ENCODE data around the gene CDC14A. TPM values are rescaled to one million over a fixed set of nuclear protein-coding genes. Genes with fewer than 3 reads are reported as not detected.

The CDC14A gene
- total and polyA plus RNA-seq, 12 donors, result 0.85 to 19.2 (median 4.1) TPM

DNA sequence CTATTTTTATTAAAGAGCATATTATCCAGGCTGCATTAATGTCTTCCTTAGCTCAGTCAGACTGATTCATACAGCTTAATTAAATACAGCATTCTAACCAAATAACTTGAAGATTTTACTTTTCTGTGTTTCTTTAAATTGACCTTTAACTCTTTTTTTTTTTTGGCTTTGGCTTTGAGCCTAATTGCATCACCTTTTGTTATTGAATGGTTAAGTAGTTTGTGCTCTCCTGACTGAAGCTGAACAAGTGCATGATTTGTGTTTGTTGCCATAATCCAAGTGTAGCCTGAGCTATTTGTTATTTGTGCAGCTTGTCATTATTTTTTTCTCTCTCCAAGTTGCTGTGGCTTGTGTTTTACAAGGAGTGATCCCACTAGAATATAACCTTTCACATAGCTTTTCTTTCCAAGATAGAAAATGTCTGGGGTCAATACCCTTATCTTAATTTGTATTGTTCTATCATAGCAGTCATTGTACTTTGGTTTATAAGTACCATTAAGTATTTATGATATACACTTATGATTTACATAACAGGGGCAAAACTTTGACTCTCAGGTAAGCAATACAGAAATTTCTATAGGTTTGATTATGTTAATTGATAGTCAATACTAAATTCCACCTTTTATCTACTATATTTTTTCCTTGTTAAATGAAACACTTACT lies 31.6 kb downstream of the CDC14A start:
- TF ChIP-seq POLR2A (IDR thresholded peaks at IDR 0.05), result no peak
- TF ChIP-seq, protein P1, sequence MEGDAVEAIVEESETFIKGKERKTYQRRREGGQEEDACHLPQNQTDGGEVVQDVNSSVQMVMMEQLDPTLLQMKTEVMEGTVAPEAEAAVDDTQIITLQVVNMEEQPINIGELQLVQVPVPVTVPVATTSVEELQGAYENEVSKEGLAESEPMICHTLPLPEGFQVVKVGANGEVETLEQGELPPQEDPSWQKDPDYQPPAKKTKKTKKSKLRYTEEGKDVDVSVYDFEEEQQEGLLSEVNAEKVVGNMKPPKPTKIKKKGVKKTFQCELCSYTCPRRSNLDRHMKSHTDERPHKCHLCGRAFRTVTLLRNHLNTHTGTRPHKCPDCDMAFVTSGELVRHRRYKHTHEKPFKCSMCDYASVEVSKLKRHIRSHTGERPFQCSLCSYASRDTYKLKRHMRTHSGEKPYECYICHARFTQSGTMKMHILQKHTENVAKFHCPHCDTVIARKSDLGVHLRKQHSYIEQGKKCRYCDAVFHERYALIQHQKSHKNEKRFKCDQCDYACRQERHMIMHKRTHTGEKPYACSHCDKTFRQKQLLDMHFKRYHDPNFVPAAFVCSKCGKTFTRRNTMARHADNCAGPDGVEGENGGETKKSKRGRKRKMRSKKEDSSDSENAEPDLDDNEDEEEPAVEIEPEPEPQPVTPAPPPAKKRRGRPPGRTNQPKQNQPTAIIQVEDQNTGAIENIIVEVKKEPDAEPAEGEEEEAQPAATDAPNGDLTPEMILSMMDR (IDR thresholded peaks at IDR 0.05), result no peak
- H3K36me3 ChIP-seq (replicated peaks in 1 of 2), result no peaks in the 10 kb centered on the region
- H3K27ac ChIP-seq, result no peak overlapping the region
- peaks cover 0 to 4% of the 10 kb centered on the region in 2 donors for H3K4me1 ChIP-seq (replicated peaks in 1 of 2)
- H3K4me3 ChIP-seq, result no peak overlapping the region
- H3K27me3 ChIP-seq, result no peaks in the 10 kb centered on the region
- no peak for DNase-seq
- intact Hi-C loops (cut with DNase I), result no loop called here
- no peaks in the 10 kb centered on the region for H3K9me3 ChIP-seq (replicated peaks in 1 of 3)

DNA sequence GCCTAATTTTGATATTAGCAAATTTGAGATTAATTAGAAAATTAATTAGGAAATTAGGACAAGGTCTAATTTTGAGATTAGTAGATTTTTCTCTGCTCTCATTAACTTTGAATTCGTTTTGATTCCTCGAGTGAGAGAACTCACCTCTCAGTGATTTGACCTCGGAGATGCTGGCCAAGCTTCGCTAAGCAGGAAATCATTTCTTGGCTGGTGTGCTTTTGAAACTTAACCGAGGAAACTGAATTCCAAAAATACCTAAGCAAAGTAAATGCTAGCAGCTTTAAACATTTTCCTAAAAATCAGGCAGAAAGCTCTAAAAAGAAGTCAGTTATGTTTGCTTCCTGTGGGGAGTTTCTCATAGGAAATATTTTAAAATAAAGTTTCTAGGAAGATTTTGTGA lies 34.9 kb downstream of the CDC14A start:
- H3K4me1 ChIP-seq (replicated peaks in 1 of 2), result peaks cover 0 to 4% of the 10 kb centered on the region in 2 donors
- H3K27ac ChIP-seq, result peak overlapping the region in 1 of 5 donors; percentile 26
- H3K4me3 ChIP-seq, result peak overlapping the region in 1 of 4 donors; percentile 26
- intact Hi-C loops (cut with DNase I), result no loop called here
- no peaks in the 10 kb centered on the region for H3K36me3 ChIP-seq (replicated peaks in 1 of 2)
- DNase-seq, result no peak
- 18 to 39% (median 27%) methylated on average over 5 of the region's 5 CpGs for WGBS, 4 donors
- H3K27me3 ChIP-seq, result no peaks in the 10 kb centered on the region
- TF ChIP-seq, protein P1 (IDR thresholded peaks at IDR 0.05), result no peak
- no peak for TF ChIP-seq POLR2A (IDR thresholded peaks at IDR 0.05)
- H3K9me3 ChIP-seq (replicated peaks in 1 of 3), result no peaks in the 10 kb centered on the region

DNA sequence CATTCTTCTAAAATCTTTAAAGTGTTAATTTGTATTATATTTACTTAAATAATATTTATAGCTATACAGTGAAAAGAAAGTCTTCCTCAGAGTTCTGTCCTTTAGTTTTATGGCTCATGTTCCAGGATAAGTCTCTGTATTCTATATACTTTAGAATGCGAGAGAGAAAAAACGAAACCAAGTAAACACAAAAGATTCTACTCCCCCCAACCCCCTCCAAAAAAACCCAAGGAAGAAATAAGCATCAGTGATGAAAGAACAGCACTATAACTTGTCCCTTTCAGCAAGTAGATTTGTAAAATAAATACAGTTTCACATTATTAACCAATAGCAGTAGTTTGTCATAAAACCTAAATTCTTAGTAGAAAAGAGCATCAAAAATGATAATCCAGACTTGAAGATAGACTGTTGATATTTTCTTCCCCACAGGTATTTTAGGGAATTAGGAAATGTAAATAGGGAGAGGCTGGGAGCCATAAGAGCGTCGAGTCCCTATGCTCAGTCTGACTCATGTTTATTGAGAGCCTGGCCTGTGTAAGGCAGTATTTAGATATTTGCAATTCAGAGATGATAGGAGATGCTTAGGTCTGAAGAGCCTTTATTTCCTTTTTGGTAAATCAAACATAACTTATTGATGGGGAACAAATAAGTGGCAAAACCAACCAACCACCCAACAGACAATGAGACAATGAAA lies 35.5 kb downstream of the CDC14A start:
- no peaks in the 10 kb centered on the region for H3K9me3 ChIP-seq (replicated peaks in 1 of 3)
- TF ChIP-seq, protein P1 (IDR thresholded peaks at IDR 0.05), result no peak
- TF ChIP-seq POLR2A (IDR thresholded peaks at IDR 0.05), result no peak
- no peak for DNase-seq
- H3K27me3 ChIP-seq, result no peaks in the 10 kb centered on the region
- WGBS, 4 donors, result 66 to 72% (median 69%) methylated on average over 4 of the region's 4 CpGs
- H3K4me3 ChIP-seq, result peak overlapping the region in 1 of 4 donors; percentile 26
- H3K36me3 ChIP-seq (replicated peaks in 1 of 2), result no peaks in the 10 kb centered on the region
- peaks cover 0 to 4% of the 10 kb centered on the region in 2 donors for H3K4me1 ChIP-seq (replicated peaks in 1 of 2)
- intact Hi-C loops (cut with DNase I), result no loop called here
- H3K27ac ChIP-seq, result peak overlapping the region in 1 of 5 donors; percentile 26

DNA sequence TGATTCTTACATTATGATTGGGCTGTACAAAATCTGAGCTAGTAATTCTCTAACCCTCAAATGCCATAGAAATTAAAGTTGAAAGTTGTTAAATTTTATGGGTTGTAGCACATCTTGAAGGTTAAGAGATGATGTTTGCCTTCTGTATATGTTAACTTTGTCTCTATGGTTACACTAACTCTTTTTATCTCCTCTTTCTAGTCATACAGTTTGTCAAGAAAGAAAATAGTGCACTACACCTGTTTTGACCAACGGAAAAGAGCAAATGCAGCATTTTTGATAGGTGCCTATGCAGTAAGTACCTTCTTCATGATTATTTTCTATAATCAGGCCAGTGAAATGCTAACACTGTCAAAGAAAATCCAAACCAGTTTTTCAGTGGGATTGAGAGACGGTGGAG lies 38.2 kb downstream of the CDC14A start:
- no peaks in the 10 kb centered on the region for H3K36me3 ChIP-seq (replicated peaks in 1 of 2)
- 69 to 100% (median 85%) methylated on average over 2 of the region's 2 CpGs for WGBS, 4 donors
- TF ChIP-seq, protein P1 (IDR thresholded peaks at IDR 0.05), result no peak
- no peak for TF ChIP-seq POLR2A (IDR thresholded peaks at IDR 0.05)
- intact Hi-C loops (cut with DNase I), result no loop called here
- H3K4me1 ChIP-seq (replicated peaks in 1 of 2), result peaks cover 0 to 4% of the 10 kb centered on the region in 2 donors
- H3K27me3 ChIP-seq, result no peaks in the 10 kb centered on the region
- DNase-seq, result no peak
- H3K9me3 ChIP-seq (replicated peaks in 1 of 3), result no peaks in the 10 kb centered on the region
- no peak overlapping the region for H3K4me3 ChIP-seq
- H3K27ac ChIP-seq, result no peak overlapping the region

Data from adrenal gland (tissue), 12 donors.